ENCODE measurements around the gene MB21D2.

DNA sequence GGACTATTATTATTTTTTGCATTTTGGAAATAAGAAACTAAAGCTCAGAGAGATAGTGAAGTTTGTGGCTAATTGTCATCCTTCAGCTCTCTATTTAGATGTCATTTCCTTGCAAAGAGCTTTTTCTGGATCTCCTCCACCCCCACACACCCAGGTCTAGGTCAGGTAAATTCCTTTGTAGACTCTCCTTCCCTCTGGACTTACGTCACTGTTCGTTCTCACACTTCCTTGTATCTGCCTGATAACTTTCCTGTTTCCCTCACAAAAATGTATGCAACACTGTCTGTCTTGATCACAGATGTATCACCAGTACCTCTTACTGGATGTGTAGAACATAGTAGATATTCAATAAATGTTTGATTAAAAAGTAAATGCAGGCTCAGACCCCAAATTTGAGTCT lies 6.1 kb upstream of the MB21D2 start:
- TF ChIP-seq, protein P1, sequence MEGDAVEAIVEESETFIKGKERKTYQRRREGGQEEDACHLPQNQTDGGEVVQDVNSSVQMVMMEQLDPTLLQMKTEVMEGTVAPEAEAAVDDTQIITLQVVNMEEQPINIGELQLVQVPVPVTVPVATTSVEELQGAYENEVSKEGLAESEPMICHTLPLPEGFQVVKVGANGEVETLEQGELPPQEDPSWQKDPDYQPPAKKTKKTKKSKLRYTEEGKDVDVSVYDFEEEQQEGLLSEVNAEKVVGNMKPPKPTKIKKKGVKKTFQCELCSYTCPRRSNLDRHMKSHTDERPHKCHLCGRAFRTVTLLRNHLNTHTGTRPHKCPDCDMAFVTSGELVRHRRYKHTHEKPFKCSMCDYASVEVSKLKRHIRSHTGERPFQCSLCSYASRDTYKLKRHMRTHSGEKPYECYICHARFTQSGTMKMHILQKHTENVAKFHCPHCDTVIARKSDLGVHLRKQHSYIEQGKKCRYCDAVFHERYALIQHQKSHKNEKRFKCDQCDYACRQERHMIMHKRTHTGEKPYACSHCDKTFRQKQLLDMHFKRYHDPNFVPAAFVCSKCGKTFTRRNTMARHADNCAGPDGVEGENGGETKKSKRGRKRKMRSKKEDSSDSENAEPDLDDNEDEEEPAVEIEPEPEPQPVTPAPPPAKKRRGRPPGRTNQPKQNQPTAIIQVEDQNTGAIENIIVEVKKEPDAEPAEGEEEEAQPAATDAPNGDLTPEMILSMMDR (conservative IDR thresholded peaks at IDR 0.05) = no peak
- no peak for TF ChIP-seq ZFX (IDR thresholded peaks at IDR 0.05)

Measured in C4-2B (cell line).